GM13977 (cell line): Measurements from ENCODE around the gene LNPK.

Experiments
- DNase-seq: peaks from one replicate; pipeline ENCODE4 v3.0.0; 2012; ENCODE audit warnings: low spot score
- in situ Hi-C: fragments of 300-500 bp; cut with MboI; formaldehyde crosslinking; loops from one replicate; pipeline ENCODE4 v1.12.0; 2022; ENCODE audit warnings: low sequenced_read_pairs, low pct_unique_long_range_greater_than_20kb, mixed read lengths, inconsistent platforms; ENCODE audit not compliant: unreplicated experiment
- TF ChIP-seq, protein P1 (sequence below): IDR thresholded peaks from 2 replicates; pipeline ENCODE4 v1.5.1; 2012; ENCODE audit warnings: mild to moderate bottlenecking, control low read depth; ENCODE audit not compliant: insufficient read depth; ENCODE audit errors: extremely low read depth, missing control alignments

The LNPK gene

DNA sequence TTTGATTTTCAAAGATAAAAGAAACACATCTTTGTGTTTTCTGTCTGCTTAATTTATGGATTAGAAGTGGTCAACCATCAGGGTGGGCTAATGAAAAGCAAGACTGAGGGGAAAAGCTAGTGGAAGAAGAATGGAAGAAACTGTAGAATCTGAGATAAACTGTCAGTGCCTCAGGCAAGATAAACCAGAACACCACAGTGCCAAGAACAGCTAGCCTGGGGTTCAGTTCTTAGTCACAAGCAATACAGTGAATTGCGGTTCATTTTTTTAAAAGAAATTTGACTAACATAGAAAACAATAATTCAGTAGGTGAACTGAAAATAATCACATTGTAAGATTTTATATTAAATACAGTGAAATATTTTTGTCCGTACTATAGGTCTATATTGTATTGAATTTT, 22.0 kb upstream of the LNPK start:
- TF ChIP-seq, protein P1, sequence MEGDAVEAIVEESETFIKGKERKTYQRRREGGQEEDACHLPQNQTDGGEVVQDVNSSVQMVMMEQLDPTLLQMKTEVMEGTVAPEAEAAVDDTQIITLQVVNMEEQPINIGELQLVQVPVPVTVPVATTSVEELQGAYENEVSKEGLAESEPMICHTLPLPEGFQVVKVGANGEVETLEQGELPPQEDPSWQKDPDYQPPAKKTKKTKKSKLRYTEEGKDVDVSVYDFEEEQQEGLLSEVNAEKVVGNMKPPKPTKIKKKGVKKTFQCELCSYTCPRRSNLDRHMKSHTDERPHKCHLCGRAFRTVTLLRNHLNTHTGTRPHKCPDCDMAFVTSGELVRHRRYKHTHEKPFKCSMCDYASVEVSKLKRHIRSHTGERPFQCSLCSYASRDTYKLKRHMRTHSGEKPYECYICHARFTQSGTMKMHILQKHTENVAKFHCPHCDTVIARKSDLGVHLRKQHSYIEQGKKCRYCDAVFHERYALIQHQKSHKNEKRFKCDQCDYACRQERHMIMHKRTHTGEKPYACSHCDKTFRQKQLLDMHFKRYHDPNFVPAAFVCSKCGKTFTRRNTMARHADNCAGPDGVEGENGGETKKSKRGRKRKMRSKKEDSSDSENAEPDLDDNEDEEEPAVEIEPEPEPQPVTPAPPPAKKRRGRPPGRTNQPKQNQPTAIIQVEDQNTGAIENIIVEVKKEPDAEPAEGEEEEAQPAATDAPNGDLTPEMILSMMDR = no peak
- no peak for DNase-seq
- in situ Hi-C loops = no loop called here

DNA sequence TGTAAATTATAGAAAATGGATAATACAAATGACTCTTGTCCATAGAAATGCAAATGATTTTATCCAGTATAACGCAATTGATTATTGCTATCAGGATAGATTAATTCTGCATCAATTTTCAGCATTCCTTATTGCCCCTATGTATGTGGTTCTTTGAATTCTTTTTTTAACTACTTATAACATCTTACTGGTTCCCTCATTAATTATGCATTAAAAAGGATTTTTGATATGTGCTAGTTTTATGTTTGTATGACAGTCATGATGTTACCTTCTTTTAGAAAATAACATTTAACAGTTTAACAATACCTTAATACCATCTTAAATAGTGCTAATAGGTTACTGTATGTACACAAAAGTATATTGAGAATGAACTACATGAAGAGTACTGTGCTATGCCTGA, 20.0 kb upstream of the LNPK start:
- in situ Hi-C loops = no loop called here
- no peak for DNase-seq
- TF ChIP-seq, protein P1 = no peak

DNA sequence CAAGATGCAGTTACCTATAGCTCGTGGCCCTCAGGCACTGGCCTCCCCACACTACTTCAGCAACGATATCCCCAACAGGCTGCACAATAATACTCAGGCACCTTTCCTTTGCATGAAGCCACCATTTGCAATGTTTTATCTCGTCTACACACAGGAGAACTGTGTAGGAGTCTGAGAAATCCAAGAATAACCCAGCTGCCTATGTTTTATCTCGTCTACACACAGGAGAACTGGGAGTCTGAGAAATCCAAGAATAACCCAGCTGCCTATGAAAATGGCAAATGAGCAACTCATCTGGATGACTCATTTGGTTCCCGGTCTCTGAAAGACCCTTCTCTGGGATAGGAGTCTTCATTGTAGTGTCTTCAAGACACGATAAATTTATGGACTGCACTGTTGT, 18.3 kb upstream of the LNPK start:
- TF ChIP-seq, protein P1 = no peak
- in situ Hi-C loops = no loop called here
- no peak for DNase-seq

DNA sequence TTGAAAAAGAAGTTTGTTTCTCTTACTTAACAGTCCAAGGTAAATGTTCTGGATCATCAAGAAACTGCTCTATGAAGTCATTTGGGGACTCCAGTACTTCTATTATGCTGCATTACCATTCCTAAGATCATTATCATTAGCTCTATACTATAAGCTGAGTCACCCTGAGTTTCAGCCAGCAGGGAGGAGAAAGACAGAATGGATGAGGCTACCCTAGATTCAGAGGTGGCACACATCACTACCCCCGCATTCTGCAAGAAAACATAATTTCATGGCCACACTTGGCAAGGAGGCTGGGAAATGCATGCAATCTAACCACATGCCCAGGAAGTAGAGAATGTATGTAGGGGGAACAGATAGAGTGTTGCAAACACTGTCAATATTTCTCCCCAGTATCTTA, 16.6 kb upstream of the LNPK start:
- in situ Hi-C loops = no loop called here
- DNase-seq = no peak

DNA sequence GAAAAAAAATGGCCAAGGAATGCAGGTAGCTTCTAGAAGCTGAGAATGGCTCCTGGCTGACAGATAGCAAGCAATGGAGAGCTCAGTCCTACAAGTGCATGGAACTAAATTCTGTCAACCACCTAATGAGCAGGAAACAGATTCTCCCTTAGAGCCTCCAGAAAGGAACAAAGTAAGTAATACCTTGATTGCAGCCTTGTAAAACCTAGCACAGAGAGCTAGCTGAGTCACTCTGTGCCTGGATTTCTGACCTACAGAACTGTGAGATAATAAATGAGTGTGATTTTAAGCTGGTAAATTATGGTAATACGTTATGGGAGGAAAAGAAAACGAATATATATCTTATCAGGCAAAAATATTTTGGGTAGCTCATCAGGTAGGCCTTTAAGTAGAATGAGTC, 7.4 kb upstream of the LNPK start:
- in situ Hi-C loops = no loop called here
- TF ChIP-seq, protein P1 = no peak
- DNase-seq = no peak

More for the DNA sequence above, 16.6 kb upstream of the LNPK start:
- TF ChIP-seq, protein P1 = no peak

DNA sequence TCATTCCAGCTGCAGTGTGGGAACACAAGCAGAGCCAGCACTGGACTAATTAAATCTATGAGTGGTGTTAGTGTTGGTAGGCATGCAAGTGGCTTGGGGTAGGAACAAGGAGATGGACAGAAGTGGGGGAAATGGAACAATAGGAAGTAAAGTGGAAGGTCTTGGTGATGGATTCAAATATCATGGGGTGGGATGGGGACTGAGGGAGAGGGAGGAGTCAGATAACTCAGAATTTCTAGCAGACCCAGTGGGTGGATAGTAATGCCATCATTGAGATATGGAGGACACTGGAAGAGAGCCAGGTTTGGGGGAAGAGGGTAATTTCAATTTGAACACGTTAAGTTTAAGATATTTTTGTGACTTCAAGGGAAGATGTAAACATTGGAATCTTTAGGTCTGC, 2.9 kb upstream of the LNPK start:
- TF ChIP-seq, protein P1 = no peak
- DNase-seq = no peak
- in situ Hi-C loops = no loop called here

DNA sequence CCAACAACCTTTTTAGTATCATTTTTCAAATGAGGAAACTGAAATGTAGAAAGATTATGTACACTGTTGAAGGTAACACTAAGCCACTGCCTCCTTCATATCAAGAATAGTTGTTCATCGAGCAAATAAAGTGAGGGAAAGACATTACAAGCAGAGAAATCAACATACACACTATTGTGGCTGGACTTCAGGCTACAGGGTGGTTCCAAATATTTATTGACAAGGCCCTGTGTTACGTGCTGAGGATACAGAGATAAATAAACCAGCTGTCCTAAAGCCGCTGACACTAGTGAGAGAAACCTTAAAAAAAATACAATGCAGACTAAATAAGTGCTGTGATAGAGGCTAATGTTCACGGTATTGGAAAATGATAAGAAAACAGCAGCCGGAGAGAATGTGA, 1.9 kb upstream of the LNPK start:
- TF ChIP-seq, protein P1 = no peak
- no peak for DNase-seq
- in situ Hi-C loops = no loop called here
